HCT116 (cell line): ENCODE measurements around the gene EID2. TPM values are rescaled to one million over a fixed set of nuclear protein-coding genes. Genes with fewer than 3 reads are reported as not detected.

ENCODE experiments used
- ATAC-seq: fragments of 200-7000 bp; cut with Tn5 transposase; 2 replicates; pipeline ENCODE4 v1.9.1; 2020; ENCODE audit warnings: mild to moderate bottlenecking, moderate library complexity
- BruUV-seq: library from RNA; stranded (reverse); fragments of 400-500 nt; replicated peaks from 2 replicates; lab custom pipeline; 2021; lab: Mats Ljungman, UMichigan
- CTCF ChIA-PET: fragments of 300-600 bp; sonication (Branson Sonifier 250); formaldehyde crosslinking; loops from one replicate; lab custom pipeline; 2021; ENCODE audit warnings: antibody characterized with exemption; lab: Charles Lee
- POLR2A ChIA-PET: fragments of 300-600, 350-600 bp; sonication (Branson Sonifier 250); formaldehyde crosslinking; loops from one replicate; lab custom pipeline; 2021; ENCODE audit warnings: antibody characterized with exemption; lab: Charles Lee
- RAD21 ChIA-PET, 2 experiments: fragments of 300-600 bp; sonication (Branson Sonifier 250); formaldehyde crosslinking; loops; one replicate each; lab custom pipeline; 2023; ENCODE audit warnings: low total read pairs in 2 of 2; ENCODE audit not compliant: uncharacterized antibody in 2 of 2, unreplicated experiment in 2 of 2, low non-redundant PET in 1 of 2; lab: Charles Lee
- DNase-seq: peaks from one replicate; pipeline ENCODE4 v3.0.0-alpha.2; 2010; ENCODE audit warnings: low read depth, low spot score
- H2AFZ ChIP-seq: fragments of 200-600 bp; shearing (Covaris generic), sonication (generic); 2 replicates; pipeline ENCODE4 v1.6.1; 2017; ENCODE audit warnings: low read depth, mixed run types, mixed read lengths, antibody characterized with exemption, low read length; ENCODE audit not compliant: poor library complexity, severe bottlenecking
- H3K27ac ChIP-seq: 2 replicates; pipeline ENCODE4 v1.5.1; 2012; ENCODE audit warnings: low read depth, low read length
- H3K27me3 ChIP-seq: fragments of 200-600 bp; sonication (generic); 2 replicates; pipeline ENCODE4 v1.6.1; 2016; ENCODE audit warnings: mixed run types, low read length, mixed read lengths; ENCODE audit not compliant: insufficient read depth
- H3K36me3 ChIP-seq, 2 experiments: fragments of 200-500 bp in 1 of 2; fragments of 200-600 bp in 1 of 2; sonication (Bioruptor generic) in 1 of 2; sonication (generic) in 1 of 2; 2 replicates each; pipeline versions ENCODE4 v1.5.1 to v1.6.1; 2014 to 2016; ENCODE audit warnings: low read length in 2 of 2, inconsistent platforms in 1 of 2, mixed read lengths in 1 of 2, mixed run types in 1 of 2; ENCODE audit not compliant: insufficient read depth in 2 of 2, control insufficient read depth in 1 of 2
- H3K4me1 ChIP-seq, 2 experiments: fragments of 200-600 bp in 1 of 2; sonication (generic) in 1 of 2; 2 replicates each; pipeline versions ENCODE4 v1.5.1 to v1.6.1; 2012 to 2017; ENCODE audit warnings: low read length in 2 of 2, inconsistent platforms in 1 of 2, mild to moderate bottlenecking in 1 of 2, mixed read lengths in 1 of 2, mixed run types in 1 of 2, moderate library complexity in 1 of 2; ENCODE audit not compliant: insufficient read depth in 2 of 2, control insufficient read depth in 1 of 2
- H3K4me2 ChIP-seq: fragments of 200-600 bp; sonication (generic); 2 replicates; pipeline ENCODE4 v1.6.1; 2017; ENCODE audit warnings: mixed run types, low read length, mixed read lengths
- H3K4me3 ChIP-seq, 2 experiments: fragments of 200-600 bp in 1 of 2; sonication (generic) in 1 of 2; replicated peaks in 1 of 2; 2 replicates each; pipeline ENCODE4 v1.5.1; 2011 to 2016; ENCODE audit warnings: low read length in 2 of 2, control low read depth in 1 of 2, low read depth in 1 of 2, mild to moderate bottlenecking in 1 of 2, mixed read lengths in 1 of 2, mixed run types in 1 of 2
- H3K79me2 ChIP-seq: fragments of 200-600 bp; sonication (generic); 2 replicates; pipeline ENCODE4 v1.6.1; 2017; ENCODE audit warnings: mild to moderate bottlenecking, mixed run types, low read length, moderate library complexity, mixed read lengths; ENCODE audit not compliant: insufficient read depth
- H3K9ac ChIP-seq: fragments of 200-600 bp; sonication (generic); 2 replicates; pipeline ENCODE4 v1.6.1; 2016; ENCODE audit warnings: low read length, mixed read lengths
- H3K9me2 ChIP-seq: fragments of 200-600 bp; sonication (generic), shearing (Covaris generic); 2 replicates; pipeline ENCODE4 v1.6.1; 2017; ENCODE audit warnings: mixed run types, mild to moderate bottlenecking, moderate library complexity; ENCODE audit not compliant: insufficient read depth
- H3K9me3 ChIP-seq, 2 experiments: fragments of 200-500 bp in 1 of 2; fragments of 200-600 bp in 1 of 2; sonication (Bioruptor generic) in 1 of 2; sonication (generic) in 1 of 2; 2 replicates each; pipeline ENCODE4 v1.6.1; 2014 to 2017; ENCODE audit warnings: low read length in 2 of 2, mixed read lengths in 2 of 2, inconsistent platforms in 1 of 2, low read depth in 1 of 2, mild to moderate bottlenecking in 1 of 2, mixed run types in 1 of 2, moderate library complexity in 1 of 2; ENCODE audit not compliant: control insufficient read depth in 1 of 2, insufficient read depth in 1 of 2
- H4K20me1 ChIP-seq: fragments of 200-600 bp; sonication (generic), shearing (Covaris generic); 2 replicates; pipeline ENCODE4 v1.6.1; 2017; ENCODE audit warnings: mixed run types, mild to moderate bottlenecking, moderate library complexity; ENCODE audit not compliant: insufficient read depth
- CBX3 ChIP-seq: IDR thresholded peaks from 2 replicates; pipeline ENCODE4 v1.6.1; 2012; ENCODE audit warnings: low read depth
- EZH2phosphoT487 ChIP-seq: fragments of 200-600 bp; IDR thresholded peaks from 2 replicates; pipeline ENCODE4 v1.6.1; 2018; ENCODE audit warnings: antibody characterized with exemption, borderline replicate concordance
- JUND ChIP-seq: IDR thresholded peaks from 2 replicates; pipeline ENCODE4 v1.6.1; 2012
- POLR2A ChIP-seq: IDR thresholded peaks from 2 replicates; pipeline ENCODE4 v1.7.0; 2011; ENCODE audit warnings: borderline replicate concordance; ENCODE audit not compliant: insufficient read depth, insufficient read length; ENCODE audit errors: extremely low read depth
- ZNF274 ChIP-seq: fragments of 200-500 bp; sonication (Bioruptor generic); IDR thresholded peaks from 2 replicates; pipeline ENCODE4 v1.6.1; 2014; ENCODE audit warnings: mild to moderate bottlenecking, low read depth, low read length, inconsistent platforms
- intact Hi-C: fragments of 100-400 bp; cut with micrococcal nuclease; formaldehyde crosslinking; loops from 2 replicates; pipeline ENCODE4 v1.10.0; 2022
- total RNA-seq: library from RNA; stranded (reverse); gene quantifications from one replicate; pipeline ENCODE4 v1.2.1, GENCODE V29; 2021; ENCODE audit not compliant: unreplicated experiment
- TF ChIP-seq, protein P1 (sequence below): IDR thresholded peaks from 2 replicates; pipeline ENCODE4 v1.6.1; 2012; ENCODE audit warnings: low read depth
- TF ChIP-seq, protein P2 (sequence below): IDR thresholded peaks from 2 replicates; pipeline ENCODE4 v1.6.1; 2011; ENCODE audit warnings: mild to moderate bottlenecking, low read length, moderate library complexity; ENCODE audit not compliant: insufficient replicate concordance; ENCODE audit errors: extremely low read depth
- TF ChIP-seq, protein P3 (sequence below): IDR thresholded peaks from 2 replicates; pipeline ENCODE4 v1.6.1; 2012

The EID2 gene
- total RNA-seq, 1 experiment from 2014 or later = 11.7 TPM

DNA sequence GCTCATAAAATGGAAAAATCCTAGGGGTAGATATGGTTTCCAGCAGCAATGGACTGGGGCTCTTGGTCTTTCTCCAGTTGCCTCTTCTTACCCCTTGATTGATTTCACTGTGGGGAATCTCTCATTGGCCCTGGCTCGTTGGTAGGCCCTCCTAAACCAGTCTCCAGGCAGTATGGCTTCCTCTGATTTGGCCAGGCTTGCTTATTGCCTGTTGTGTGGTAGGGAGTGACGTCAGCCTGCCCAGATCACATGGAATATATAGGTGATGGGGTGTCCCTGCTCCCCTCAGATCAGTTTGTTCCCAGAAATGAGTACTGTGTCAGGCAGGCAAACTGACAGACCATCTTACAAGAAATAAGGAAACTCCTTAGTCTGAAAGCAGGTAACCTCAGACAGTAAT, 30.7 kb downstream of the EID2 start:
- no peak overlapping the region for H3K4me3 ChIP-seq
- ATAC-seq = no peak
- H3K27ac ChIP-seq = no peak overlapping the region
- POLR2A ChIA-PET = no interaction called here
- no peaks in the 10 kb centered on the region for H3K36me3 ChIP-seq
- H3K4me1 ChIP-seq = no peaks in the 10 kb centered on the region
- H3K9ac ChIP-seq = no peak overlapping the region
- no TSS peak for BruUV-seq
- no peak for DNase-seq
- no peaks in the 10 kb centered on the region for H3K27me3 ChIP-seq
- intact Hi-C loops = no loop called here
- H4K20me1 ChIP-seq = no peaks in the 10 kb centered on the region
- no peak overlapping the region for H2AFZ ChIP-seq
- H3K79me2 ChIP-seq = no peaks in the 10 kb centered on the region
- H3K9me2 ChIP-seq = no peaks in the 10 kb centered on the region
- RAD21 ChIA-PET = no interaction called here
- no peaks in the 10 kb centered on the region for H3K9me3 ChIP-seq
- TF ChIP-seq EZH2phosphoT487 (no peak), CBX3 (no peak), ZNF274 (no peak), POLR2A (no peak), JUND (no peak)
- TF ChIP-seq, protein P1, sequence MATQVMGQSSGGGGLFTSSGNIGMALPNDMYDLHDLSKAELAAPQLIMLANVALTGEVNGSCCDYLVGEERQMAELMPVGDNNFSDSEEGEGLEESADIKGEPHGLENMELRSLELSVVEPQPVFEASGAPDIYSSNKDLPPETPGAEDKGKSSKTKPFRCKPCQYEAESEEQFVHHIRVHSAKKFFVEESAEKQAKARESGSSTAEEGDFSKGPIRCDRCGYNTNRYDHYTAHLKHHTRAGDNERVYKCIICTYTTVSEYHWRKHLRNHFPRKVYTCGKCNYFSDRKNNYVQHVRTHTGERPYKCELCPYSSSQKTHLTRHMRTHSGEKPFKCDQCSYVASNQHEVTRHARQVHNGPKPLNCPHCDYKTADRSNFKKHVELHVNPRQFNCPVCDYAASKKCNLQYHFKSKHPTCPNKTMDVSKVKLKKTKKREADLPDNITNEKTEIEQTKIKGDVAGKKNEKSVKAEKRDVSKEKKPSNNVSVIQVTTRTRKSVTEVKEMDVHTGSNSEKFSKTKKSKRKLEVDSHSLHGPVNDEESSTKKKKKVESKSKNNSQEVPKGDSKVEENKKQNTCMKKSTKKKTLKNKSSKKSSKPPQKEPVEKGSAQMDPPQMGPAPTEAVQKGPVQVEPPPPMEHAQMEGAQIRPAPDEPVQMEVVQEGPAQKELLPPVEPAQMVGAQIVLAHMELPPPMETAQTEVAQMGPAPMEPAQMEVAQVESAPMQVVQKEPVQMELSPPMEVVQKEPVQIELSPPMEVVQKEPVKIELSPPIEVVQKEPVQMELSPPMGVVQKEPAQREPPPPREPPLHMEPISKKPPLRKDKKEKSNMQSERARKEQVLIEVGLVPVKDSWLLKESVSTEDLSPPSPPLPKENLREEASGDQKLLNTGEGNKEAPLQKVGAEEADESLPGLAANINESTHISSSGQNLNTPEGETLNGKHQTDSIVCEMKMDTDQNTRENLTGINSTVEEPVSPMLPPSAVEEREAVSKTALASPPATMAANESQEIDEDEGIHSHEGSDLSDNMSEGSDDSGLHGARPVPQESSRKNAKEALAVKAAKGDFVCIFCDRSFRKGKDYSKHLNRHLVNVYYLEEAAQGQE = no peak
- TF ChIP-seq, protein P2, sequence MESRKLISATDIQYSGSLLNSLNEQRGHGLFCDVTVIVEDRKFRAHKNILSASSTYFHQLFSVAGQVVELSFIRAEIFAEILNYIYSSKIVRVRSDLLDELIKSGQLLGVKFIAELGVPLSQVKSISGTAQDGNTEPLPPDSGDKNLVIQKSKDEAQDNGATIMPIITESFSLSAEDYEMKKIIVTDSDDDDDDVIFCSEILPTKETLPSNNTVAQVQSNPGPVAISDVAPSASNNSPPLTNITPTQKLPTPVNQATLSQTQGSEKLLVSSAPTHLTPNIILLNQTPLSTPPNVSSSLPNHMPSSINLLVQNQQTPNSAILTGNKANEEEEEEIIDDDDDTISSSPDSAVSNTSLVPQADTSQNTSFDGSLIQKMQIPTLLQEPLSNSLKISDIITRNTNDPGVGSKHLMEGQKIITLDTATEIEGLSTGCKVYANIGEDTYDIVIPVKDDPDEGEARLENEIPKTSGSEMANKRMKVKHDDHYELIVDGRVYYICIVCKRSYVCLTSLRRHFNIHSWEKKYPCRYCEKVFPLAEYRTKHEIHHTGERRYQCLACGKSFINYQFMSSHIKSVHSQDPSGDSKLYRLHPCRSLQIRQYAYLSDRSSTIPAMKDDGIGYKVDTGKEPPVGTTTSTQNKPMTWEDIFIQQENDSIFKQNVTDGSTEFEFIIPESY = no peak
- TF ChIP-seq, protein P3, sequence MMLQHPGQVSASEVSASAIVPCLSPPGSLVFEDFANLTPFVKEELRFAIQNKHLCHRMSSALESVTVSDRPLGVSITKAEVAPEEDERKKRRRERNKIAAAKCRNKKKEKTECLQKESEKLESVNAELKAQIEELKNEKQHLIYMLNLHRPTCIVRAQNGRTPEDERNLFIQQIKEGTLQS = no peak
- TF ChIP-seq, all 23 proteins: peak for 0
- H3K4me2 ChIP-seq = no peak overlapping the region
- CTCF ChIA-PET = no interaction called here
